Measurements from ENCODE around the gene SLC4A1.

DNA sequence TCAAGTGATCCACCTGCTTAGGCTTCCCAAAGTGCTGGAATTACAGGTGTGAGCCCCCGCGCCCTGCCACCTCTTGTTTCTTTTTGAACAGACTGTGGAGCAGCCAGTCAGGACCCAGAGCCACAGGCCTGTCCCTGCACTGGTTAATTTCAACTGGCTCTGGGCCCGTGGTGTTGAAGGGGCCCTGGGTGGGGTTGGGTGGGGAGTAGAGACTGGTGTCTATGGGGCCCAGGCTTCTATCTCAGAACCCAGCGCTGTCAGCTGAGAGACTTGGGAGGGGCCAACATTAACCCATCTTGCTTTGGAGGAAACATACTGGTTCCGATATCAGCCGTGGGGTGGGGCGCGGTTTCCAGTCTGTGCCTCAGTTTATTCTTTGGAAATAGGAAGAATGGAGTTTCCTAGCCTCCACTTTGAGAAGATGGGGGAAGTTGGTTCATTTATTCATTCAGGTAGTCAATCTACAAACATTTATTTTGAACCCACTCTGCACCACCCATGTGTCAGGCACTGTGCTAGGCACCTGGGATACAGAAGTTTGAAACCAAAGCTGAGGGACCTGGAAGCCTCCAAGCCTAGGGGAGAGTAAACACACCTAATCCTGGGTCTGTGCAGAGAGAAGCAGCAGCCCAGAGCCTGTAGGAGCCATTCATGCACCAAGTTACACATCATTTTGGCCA, 15.5 kb upstream of the SLC4A1 start:
- TF ChIP-seq, protein P1, sequence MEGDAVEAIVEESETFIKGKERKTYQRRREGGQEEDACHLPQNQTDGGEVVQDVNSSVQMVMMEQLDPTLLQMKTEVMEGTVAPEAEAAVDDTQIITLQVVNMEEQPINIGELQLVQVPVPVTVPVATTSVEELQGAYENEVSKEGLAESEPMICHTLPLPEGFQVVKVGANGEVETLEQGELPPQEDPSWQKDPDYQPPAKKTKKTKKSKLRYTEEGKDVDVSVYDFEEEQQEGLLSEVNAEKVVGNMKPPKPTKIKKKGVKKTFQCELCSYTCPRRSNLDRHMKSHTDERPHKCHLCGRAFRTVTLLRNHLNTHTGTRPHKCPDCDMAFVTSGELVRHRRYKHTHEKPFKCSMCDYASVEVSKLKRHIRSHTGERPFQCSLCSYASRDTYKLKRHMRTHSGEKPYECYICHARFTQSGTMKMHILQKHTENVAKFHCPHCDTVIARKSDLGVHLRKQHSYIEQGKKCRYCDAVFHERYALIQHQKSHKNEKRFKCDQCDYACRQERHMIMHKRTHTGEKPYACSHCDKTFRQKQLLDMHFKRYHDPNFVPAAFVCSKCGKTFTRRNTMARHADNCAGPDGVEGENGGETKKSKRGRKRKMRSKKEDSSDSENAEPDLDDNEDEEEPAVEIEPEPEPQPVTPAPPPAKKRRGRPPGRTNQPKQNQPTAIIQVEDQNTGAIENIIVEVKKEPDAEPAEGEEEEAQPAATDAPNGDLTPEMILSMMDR (IDR thresholded peaks at IDR 0.05) = no peak
- TF ChIP-seq ZNF416 (CRISPR knock-in tag; IDR thresholded peaks at IDR 0.05) (no peak), ZBTB21 (CRISPR knock-in tag; IDR thresholded peaks at IDR 0.05; ENCODE audit: borderline replicate concordance) (no peak), JUN (CRISPR knock-in tag; IDR thresholded peaks at IDR 0.05) (no peak), MYBL2 (CRISPR knock-in tag; IDR thresholded peaks at IDR 0.05) (no peak)
- TF ChIP-seq, protein P2, sequence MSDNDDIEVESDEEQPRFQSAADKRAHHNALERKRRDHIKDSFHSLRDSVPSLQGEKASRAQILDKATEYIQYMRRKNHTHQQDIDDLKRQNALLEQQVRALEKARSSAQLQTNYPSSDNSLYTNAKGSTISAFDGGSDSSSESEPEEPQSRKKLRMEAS (CRISPR knock-in tag; IDR thresholded peaks at IDR 0.05) = no peak
- TF ChIP-seq, protein P3, sequence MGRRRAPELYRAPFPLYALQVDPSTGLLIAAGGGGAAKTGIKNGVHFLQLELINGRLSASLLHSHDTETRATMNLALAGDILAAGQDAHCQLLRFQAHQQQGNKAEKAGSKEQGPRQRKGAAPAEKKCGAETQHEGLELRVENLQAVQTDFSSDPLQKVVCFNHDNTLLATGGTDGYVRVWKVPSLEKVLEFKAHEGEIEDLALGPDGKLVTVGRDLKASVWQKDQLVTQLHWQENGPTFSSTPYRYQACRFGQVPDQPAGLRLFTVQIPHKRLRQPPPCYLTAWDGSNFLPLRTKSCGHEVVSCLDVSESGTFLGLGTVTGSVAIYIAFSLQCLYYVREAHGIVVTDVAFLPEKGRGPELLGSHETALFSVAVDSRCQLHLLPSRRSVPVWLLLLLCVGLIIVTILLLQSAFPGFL (CRISPR knock-in tag; IDR thresholded peaks at IDR 0.05; ENCODE audit: borderline replicate concordance) = no peak
